GM10847 (cell line): ENCODE results near the gene TTLL9.

Experiments used
- POLR2A ChIP-seq: IDR thresholded peaks from 2 replicates; pipeline ENCODE4 v1.6.1; 2011; ENCODE audit not compliant: insufficient read length; ENCODE audit errors: extremely low read depth

Gene TTLL9

DNA sequence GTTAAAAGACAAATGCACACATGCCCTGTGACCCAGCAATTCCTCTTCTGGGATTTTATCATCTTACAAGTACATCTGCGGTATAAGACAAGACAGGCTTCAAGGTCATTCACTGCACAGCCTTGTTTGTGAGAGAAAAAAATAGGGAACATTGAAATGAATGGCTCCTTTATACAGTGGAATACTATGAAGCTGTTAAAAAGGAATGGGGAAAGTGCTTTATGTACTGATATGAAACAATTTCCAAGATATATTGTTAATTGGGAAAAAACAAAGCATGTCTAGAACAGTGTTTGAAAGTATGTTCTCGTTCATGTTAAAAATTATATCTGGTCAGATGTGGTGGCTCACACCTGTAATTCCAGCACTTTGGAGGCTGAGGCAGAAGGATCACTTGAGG is 56.1 kb downstream of the TTLL9 start:
- no peak for TF ChIP-seq POLR2A

DNA sequence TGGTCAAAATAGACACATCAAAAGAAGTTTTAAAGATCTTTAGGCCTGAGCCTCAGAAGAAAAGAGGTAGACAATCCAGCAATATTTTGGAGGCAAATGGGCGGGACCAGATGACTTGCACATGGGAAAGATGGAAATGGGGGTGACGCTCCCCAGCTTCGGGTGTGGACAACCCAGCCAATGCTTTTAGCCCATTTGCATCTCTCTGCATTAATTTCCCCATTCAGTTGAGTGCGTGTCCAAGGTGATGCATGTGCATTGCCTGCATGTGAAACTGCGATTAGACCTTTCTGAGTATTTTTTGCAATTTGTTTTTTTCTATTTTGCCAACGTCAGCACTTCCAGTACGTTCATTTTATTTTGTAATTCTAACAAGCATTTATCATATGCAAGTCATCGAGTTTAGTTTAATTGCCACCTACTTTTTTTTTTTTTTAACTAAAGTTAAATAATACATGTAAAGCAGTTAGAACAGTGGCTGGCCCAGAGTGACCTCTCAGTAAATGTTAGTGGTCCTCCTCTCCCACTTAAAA is 57.3 kb downstream of the TTLL9 start:
- no peak for TF ChIP-seq POLR2A

DNA sequence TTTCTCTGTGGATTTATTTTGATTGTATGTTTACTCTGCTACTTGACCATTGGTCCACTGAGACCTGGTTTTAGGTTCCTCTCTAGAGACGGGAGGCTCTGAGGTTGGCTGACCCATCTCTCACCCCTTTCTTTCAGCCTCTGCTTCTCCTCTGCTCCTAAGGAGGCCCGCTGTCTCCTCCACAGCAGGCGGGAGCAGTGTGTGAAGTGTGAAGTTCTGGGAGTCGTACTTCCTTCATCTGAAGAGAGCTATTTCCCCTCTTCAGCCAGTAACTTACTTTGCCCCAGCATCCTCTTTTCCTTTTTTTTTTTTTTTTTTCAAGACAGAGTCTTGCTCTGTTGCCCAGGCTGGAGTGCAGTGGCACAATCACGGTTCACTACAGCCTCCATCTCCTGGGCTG is 60.3 kb downstream of the TTLL9 start:
- no peak for TF ChIP-seq POLR2A

DNA sequence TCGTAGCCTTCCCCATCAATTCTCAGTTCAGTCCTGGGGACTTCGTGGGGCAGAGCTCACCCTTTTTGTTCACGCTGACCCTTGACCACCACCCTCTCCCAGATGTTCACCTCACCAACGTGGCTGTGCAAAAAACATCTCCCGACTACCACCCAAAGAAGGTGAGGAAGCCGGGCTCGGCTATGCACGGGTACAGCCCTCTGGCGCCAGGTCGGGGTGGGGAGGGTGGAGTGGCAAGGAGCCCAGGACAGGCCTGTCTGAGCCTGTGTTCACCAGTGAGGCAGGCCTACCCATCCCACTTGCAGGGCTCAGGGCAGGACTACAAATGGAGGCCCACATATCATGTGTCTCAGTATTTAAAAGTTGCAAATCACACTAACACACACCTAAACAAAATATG is 63.3 kb downstream of the TTLL9 start:
- TF ChIP-seq POLR2A: no peak

DNA sequence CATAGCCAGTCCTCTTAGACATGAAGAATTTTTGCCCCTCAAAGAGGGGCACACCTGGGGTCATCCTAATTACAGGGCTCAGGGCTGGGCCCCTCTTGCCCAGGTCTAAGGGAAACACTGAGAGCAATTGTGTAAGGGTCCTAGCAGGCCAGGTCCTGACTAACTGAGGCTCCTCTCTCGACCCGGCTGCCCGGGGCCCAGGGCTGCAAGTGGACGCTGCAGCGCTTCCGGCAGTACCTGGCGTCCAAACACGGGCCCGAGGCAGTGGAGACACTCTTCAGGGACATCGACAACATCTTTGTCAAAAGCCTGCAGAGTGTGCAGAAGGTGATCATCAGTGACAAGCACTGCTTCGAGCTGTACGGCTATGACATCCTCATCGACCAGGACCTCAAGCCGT is 64.1 kb downstream of the TTLL9 start:
- no peak for TF ChIP-seq POLR2A

DNA sequence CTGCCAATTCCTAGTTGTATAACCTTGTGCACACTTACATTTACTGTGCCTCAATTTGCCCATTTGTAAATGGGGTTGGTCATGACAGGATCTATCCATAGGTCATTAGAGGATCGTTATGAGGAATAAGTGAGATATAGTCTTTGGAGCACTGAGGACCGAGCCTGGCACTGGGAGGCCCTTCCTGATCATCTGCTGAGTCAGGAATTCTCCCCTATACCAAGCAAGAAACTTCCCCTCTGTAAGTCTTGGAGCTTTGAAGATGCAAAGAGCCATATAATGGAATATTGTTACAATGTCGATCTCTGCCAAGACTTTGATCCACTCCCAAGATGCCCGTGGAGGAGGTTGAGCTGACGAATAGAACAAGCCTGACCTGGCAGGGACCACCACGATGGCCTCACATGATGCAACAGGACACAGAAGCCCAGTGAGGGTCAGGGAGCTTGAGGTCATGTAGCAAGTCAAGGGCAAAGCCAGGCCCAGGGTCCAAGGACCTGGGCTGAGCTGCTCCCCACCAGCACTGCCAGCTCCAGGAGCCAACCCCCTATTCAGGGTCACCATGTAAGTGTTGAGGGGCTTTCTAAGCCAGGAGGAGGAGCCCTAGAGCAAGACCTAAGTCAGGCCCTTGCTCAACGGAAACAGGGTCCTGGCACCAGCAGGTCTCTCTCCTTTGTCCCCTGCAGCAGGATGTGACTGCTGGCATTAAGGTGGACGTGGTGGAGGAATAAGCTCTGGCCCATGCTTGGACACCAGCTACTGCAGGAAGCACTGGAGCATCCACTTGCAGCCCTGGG is 64.7 kb downstream of the TTLL9 start:
- TF ChIP-seq POLR2A: no peak

DNA sequence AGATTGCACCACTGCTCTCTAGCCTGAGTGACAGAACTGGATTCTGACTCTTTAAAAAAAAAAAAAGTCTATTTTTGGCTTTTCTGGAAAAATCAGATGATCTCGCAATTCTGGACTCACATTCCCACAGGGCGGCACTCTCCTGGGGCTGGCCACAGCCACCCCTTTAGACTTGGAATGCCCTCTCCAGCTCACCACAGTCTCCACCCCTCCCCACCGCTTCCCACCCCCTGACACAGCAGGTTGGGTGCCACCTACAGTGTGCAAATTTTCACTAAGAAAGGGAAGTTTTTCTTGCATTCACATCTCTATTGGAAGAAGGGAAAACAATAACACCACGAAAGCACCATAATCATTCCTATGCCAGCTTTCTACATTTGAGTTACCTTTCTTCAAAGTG is 66.0 kb downstream of the TTLL9 start:
- no peak for TF ChIP-seq POLR2A

DNA sequence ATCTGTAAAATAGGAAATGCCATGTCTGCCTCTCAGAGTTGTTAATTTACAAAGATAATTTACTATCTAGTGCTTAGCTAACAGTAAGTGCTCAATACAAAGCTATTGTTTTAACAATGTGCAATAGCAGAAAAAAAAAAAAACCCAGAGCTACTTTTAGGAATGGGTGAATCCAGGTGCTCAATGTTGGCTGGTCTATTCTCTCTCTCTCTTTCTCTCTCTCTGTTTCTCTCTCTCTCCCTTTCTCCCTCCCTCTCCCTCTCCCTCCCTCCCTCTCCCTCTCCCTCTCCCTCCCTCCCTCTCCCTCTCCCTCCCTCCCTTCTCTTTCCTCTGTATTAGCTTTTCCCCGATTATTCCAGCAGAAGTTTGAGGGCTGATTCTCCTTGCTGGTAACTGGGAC is 67.4 kb downstream of the TTLL9 start:
- no peak for TF ChIP-seq POLR2A

DNA sequence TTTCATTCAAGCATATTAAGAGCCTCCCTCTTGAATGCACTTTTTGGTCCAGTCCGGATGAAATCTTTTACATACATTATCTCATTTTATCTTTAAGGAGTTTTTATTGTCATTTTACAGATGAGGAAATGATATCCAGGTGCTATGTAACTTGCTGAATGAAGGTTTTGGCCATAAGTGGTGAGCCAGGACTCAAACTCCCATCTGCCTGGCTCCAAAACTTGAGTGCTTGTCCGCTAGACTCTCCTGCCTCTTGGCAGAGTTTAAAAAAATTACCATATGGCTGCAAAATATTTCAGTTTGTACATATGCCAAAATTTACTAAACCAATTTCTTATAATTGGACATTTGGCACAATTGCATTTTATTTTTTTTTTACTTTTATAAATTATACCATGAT is 69.2 kb downstream of the TTLL9 start:
- no peak for TF ChIP-seq POLR2A

DNA sequence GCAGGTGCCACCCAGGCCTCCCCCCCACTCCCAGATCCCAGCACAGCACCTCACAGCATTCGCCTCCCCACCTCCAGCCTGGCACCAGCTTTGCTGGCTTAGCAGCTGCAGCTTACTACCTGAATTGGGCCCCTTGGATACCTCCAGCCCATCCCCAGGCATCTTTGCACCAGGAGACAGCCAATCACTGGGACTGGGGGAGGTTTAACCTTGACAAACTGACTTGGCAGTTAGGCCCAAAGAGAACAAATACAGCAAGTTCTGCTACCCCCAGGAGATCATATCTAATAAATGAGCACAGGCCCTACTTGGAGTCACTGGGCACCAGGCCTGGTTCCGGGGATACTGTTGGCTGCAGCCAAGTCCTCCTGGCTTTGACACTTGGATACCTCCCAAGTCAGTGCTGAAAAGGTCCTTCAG is 72.6 kb downstream of the TTLL9 start:
- no peak for TF ChIP-seq POLR2A

DNA sequence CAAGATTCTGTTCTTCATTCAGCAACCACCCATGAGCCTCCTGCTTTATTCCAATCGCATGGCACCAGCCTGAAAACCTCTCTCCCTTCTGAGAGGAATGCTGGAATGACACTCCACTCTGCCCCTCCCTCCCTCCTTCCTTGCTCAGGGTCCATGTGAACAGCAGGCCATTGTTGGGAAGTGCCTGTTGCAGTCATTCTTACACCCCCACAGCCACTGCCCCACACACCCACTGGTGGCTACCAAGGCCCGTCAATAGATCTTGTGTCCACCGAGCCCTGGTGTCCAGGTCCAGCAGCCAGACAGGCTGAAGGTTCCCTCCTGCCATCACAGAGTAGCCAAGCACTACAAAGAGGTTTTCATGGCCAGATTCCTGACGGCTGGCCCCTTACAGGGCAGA is 74.9 kb downstream of the TTLL9 start:
- TF ChIP-seq POLR2A: no peak

DNA sequence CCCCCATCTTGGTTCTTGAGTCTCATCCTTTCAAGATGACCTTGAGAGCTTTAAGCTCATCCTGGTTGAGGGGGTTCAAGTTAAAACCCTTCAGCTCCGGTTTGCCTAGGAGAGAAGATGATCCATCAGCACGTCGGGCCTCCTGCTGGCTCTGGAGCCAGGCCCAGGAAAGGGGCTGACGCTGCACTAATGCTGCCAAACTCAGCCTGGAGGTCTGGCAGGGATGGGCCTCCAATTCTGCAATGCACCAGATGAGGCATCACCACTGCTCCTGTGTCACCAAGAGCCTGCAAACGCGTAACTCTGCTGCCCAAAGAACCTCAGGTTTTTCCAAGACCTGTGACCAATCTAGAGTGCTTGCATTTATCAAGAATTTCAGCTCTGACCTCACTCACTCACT is 75.4 kb downstream of the TTLL9 start:
- no peak for TF ChIP-seq POLR2A

DNA sequence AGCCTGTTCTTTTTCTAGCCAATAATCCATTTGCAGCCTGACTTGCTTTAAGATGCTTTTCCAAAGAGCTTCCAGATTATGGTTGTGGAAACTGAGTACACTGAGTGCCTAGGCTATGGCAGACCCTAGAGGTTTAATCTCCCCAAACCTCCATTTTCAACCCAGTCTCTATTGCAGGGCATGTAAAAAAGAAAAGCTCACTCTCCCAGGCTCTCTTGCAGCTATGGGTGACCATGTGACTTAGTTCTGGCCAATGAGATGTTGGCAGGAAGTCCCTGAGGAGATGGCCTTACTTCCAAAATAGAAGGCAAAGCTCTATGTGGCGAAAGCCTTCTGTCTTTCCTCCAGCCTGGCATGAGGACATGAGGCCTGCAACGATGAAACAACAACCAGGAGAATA is 77.6 kb downstream of the TTLL9 start:
- TF ChIP-seq POLR2A: no peak

DNA sequence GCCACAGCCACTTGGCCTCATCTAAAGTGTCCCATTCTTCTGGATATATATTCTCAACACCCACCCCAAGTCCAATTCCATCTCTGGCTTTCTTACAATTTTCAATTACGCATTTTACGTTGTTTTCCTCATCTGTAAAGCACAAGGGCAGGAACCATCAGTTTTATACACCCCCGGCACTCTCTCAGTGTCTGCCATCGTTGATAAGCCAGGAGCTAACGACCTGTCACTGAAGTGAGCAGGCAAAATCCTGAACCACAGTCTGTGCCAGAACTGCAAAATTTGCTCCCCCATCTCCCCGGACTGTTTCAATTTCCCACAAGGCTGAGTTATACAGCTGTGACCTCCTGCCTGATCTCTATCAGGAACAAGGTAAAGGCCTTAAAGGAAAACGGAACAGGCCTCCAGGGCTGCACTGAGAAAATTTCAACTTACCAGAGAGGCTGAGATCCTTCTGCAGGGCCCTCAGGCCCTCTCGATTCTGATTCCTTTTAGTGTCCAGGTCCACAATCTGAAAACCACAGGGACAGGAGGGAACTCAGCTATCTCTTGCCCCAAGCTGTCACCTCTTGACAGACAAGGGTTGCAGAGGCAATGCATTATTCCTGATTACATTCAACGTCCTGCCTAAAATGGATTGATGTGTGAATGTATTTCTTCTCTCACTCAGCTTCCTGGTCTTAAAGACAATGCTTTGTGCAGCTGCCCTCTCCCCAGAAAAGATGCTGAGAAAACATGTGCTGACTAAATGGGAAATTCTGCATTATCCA is 79.6 kb downstream of the TTLL9 start:
- TF ChIP-seq POLR2A: no peak

DNA sequence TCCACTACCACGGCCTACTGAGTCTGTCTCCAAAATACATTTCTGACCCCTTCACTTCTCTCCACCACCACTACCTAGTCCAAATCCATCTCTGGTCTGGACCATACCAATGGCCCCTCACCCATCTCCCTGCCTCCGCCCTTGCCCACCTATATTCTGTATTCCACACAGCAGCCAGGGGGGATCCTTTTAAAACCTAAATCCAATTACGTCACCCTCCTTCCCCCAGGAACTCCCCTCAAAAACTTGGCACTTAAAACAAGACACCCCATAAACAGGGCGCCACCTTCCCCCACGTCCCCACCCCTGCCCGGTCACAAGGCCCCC is 80.7 kb downstream of the TTLL9 start:
- no peak for TF ChIP-seq POLR2A

DNA sequence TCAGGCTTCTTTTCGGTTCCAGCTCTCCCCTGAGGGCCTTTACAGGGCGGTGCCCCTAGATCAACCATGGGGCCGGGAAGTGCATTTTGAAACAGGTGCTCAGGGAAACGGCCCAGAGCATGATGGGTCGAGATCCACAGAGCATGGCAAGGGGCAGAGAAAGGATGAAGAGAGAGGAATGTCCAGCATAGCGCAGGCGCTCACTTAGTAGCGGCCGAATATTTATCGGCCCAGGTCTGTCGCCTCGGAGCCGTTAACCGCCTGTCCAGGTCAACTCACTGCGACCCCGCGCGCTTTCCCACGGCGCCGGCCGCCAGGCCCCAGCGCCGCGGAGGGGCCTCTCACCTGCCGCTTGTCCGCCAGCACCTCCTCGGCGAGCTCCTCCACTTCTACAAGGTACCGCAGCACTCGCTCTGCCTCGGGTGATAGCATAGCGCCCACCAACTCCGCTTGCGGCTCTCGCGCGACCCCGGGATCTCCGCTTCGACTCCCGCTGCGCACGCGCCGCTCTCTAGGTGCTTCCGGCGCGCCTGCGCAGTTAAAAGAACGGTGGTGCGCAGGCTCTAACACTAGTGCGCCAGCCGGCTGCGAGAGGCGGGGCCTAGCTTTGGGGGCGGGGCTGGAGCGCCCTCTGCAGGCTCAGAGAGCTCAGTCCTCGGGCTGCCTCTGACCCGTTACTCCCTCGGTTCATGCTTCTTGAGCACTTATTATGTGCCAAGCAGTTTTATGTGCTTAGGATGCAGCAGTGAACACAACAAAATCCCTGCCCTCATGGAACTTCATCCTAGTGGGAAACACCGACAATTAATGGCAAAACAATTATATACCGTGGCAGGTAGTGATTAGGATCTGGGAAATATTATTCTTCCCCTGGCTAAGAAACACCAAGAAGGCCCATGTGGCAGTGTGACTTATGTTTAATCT is 81.4 kb downstream of the TTLL9 start, which contains the start of gene PDRG1:
Gene PDRG1 (minus strand): TSS at position 517 of the 924 bp plus-strand sequence. CDS start 85 bp downstream, at position 432.
- TF ChIP-seq POLR2A: peak; percentile 81
